ENCODE results near the gene EFHC1. TPM values are rescaled to one million over a fixed set of nuclear protein-coding genes. Genes with fewer than 3 reads are reported as not detected.

EFHC1 gene
- total and polyA plus RNA-seq, 2 of the 13 experiments (the other 11 are each of a cell fraction or from before 2014, with no cell fraction given), result 23.4 to 29.5 TPM

- TF ChIP-seq TIGD3 (CRISPR knock-in tag; IDR thresholded peaks at IDR 0.05; ENCODE audit: borderline replicate concordance) (no peak), GATA4 (IDR thresholded peaks at IDR 0.05; ENCODE audit: borderline replicate concordance, low read depth) (peak; percentile 85), IRF9 (CRISPR knock-in tag; IDR thresholded peaks at IDR 0.05; ENCODE audit: borderline replicate concordance) (peak; percentile 93), HCFC1 (IDR thresholded peaks at IDR 0.05; ENCODE audit: low read depth, low read length) (peak; percentile 58; the same call in 1 of the 2 replicates), PHF5A (CRISPR knock-in tag; IDR thresholded peaks at IDR 0.05; ENCODE audit: low read depth, unreplicated experiment) (peak; percentile 55), PAWR (CRISPR knock-in tag; IDR thresholded peaks at IDR 0.05; ENCODE audit: borderline replicate concordance) (0 out of 2 replicates have a peak, but pooled peaks have one; percentile 70), MYNN (CRISPR knock-in tag; IDR thresholded peaks at IDR 0.05; ENCODE audit: low read depth) (0 out of 2 replicates have a peak, but pooled peaks have one; percentile 55), CENPBD1 (CRISPR knock-in tag; IDR thresholded peaks at IDR 0.05; ENCODE audit: borderline replicate concordance, low read depth) (no peak), FOXM1 (CRISPR knock-in tag; IDR thresholded peaks at IDR 0.05) (no peak), PITX1 (CRISPR knock-in tag; IDR thresholded peaks at IDR 0.05) (no peak), FOXK1 (CRISPR knock-in tag; IDR thresholded peaks at IDR 0.05; ENCODE audit: borderline replicate concordance, low read depth) (peak; percentile 69; the same call in 1 of the 2 replicates), ZNF773 (CRISPR knock-in tag; IDR thresholded peaks at IDR 0.05; ENCODE audit: borderline replicate concordance) (peak; percentile 58; the same call in 1 of the 2 replicates), ELK4 (CRISPR knock-in tag; IDR thresholded peaks at IDR 0.05; ENCODE audit: borderline replicate concordance) (0 out of 2 replicates have a peak, but pooled peaks have one; percentile 44), DZIP1 (CRISPR knock-in tag; IDR thresholded peaks at IDR 0.05) (no peak), ZKSCAN8 (CRISPR knock-in tag; IDR thresholded peaks at IDR 0.05; ENCODE audit: borderline replicate concordance) (peak; percentile 68; the same call in 1 of the 2 replicates), ZNF546 (CRISPR knock-in tag; conservative IDR thresholded peaks at IDR 0.05) (peak; percentile 15; the same call in 1 of the 2 replicates), TGIF2 (CRISPR knock-in tag; IDR thresholded peaks at IDR 0.05) (peak; percentile 94), ZNF724P (CRISPR knock-in tag; IDR thresholded peaks at IDR 0.05; ENCODE audit: borderline replicate concordance) (0 out of 2 replicates have a peak, but pooled peaks have one; percentile 43), CSRNP2 (CRISPR knock-in tag; conservative IDR thresholded peaks at IDR 0.05; ENCODE audit: low read depth) (no peak)
Measured at GRCh38 chr6:52419809-52420667, at the start of gene EFHC1 (continued).
